Ascending aorta (tissue), 2 donors: ENCODE measurements around the gene PEAK1. TPM values are rescaled to one million over a fixed set of nuclear protein-coding genes. Genes with fewer than 3 reads are reported as not detected.
A peak's percentile ranks its signal among the peaks of the same experiment; 100 is the strongest.

Source experiments
- DNase-seq, 2 donors: peaks; one replicate each; pipeline ENCODE4 v3.0.0-alpha.2; 2019; ENCODE audit warnings: low spot score in 2 of 2
- H3K27ac ChIP-seq, 2 donors: fragments of 200-600 bp; sonication (generic); one replicate each; pipeline ENCODE4 v1.5.1; 2016 to 2017; ENCODE audit warnings: mild to moderate bottlenecking in 1 of 2
- H3K27me3 ChIP-seq: fragments of 200-600 bp; sonication (generic); one replicate; pipeline ENCODE4 v1.5.1; 2017
- H3K36me3 ChIP-seq, 2 donors: fragments of 200-600 bp; sonication (generic); one replicate each; pipeline ENCODE4 v1.5.1; 2016
- H3K4me1 ChIP-seq, 2 donors: fragments of 200-600 bp; sonication (generic); one replicate each; pipeline ENCODE4 v1.5.1; 2016 to 2017; ENCODE audit warnings: mild to moderate bottlenecking in 1 of 2
- H3K4me3 ChIP-seq, 2 donors: fragments of 200-600 bp; sonication (generic); one replicate each; pipeline ENCODE4 v1.5.1; 2016 to 2017; ENCODE audit warnings: mild to moderate bottlenecking in 1 of 2
- H3K9me3 ChIP-seq, 2 donors: fragments of 200-600 bp; sonication (generic); one replicate each; pipeline ENCODE4 v1.5.1; 2016
- intact Hi-C: fragments of 100-400 bp; cut with DNase I; formaldehyde crosslinking; loops from one replicate; pipeline ENCODE4 v1.15.1; 2023
- total RNA-seq: library from RNA; depleted of rRNA; stranded (reverse); fragments of >200 nt; gene quantifications from one replicate; pipeline ENCODE4 v1.1.0, GENCODE V29; 2016
- TF ChIP-seq, protein P1 (sequence below), 3 experiments: fragments of 200-600 bp in 2 of 3; fragments of 450-650 bp in 1 of 3; sonication (generic) in 2 of 3; IDR thresholded peaks; one replicate each; pipeline ENCODE4 v1.5.1; 2016 to 2019; ENCODE audit warnings: antibody characterized with exemption in 3 of 3, mild to moderate bottlenecking in 1 of 3, moderate library complexity in 1 of 3

Gene PEAK1
- total RNA-seq, 1 donor from 2014 or later, result 53.7 TPM

DNA sequence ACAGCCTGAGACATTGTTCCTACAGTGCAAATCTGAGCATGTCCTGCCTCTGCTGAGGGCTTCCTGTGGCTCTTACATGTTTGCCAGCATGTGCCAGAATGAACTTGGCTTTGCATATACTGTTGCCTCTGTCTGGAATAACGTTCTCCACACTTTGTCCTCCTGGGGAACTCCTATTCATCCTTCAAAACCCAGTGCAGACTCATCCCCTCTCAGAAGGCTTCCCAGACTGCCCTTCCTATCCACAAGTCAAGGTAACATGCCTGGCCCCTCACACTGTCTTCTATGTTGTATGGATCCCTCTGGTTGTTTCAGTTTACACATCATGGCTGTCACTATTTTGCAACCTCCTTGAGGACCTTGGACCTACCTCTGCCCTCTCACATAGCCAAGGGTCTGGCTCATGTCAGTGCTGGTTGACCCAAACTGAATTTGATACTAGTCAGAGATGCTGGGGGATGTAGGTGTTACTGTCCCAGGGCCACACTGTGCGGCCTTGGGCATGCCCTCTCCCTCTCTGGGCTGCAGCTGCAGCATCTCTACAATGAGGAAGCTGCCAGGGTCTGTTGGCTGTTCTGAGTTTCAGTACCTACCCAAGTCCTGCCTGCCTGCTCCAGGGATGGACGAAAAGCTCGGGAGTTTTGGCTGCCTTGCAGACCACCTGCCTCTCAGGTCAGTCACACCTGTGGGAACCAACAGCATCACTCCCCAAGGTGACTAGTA lies 320.0 kb downstream of the PEAK1 start:
- DNase-seq, result peak in 1 of 2 donors; percentile 22
- H3K9me3 ChIP-seq, result no peaks in the 10 kb centered on the region
- TF ChIP-seq, protein P1, sequence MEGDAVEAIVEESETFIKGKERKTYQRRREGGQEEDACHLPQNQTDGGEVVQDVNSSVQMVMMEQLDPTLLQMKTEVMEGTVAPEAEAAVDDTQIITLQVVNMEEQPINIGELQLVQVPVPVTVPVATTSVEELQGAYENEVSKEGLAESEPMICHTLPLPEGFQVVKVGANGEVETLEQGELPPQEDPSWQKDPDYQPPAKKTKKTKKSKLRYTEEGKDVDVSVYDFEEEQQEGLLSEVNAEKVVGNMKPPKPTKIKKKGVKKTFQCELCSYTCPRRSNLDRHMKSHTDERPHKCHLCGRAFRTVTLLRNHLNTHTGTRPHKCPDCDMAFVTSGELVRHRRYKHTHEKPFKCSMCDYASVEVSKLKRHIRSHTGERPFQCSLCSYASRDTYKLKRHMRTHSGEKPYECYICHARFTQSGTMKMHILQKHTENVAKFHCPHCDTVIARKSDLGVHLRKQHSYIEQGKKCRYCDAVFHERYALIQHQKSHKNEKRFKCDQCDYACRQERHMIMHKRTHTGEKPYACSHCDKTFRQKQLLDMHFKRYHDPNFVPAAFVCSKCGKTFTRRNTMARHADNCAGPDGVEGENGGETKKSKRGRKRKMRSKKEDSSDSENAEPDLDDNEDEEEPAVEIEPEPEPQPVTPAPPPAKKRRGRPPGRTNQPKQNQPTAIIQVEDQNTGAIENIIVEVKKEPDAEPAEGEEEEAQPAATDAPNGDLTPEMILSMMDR (IDR thresholded peaks at IDR 0.05), result no peak

DNA sequence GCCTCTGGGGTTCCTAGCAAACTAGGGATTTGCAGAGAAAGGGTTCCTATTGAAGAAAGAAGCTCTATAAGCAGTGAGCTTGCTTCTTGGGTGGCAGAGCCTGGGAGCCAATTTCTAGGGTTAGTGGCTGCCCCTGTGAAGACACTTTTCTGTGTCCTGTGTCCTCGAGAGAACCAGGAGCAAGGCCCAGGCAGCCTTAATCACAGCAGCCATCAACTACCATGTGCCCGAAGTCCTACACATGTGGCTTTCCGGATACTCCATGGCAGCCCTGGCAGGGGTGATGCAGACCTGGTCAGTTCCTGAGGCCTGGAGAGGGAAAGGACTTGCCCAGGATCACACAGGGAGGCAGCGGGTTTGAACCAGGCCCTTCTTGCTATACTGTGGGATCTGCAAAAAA lies 321.3 kb downstream of the PEAK1 start:
- Histone ChIP-seq H3K27me3 (no peaks in the 10 kb centered on the region), H3K4me3 (no peak overlapping the region), H3K36me3 (no peaks in the 10 kb centered on the region), H3K27ac (no peak overlapping the region), H3K9me3 (no peaks in the 10 kb centered on the region), H3K4me1 (no peaks in the 10 kb centered on the region)
- intact Hi-C loops, result no loop called here
- DNase-seq, result peak in 1 of 2 donors; percentile 38
- TF ChIP-seq, protein P1 (IDR thresholded peaks at IDR 0.05), result no peak

More for the DNA sequence above, 320.0 kb downstream of the PEAK1 start:
- Histone ChIP-seq H3K4me3 (no peak overlapping the region), H3K27me3 (no peaks in the 10 kb centered on the region), H3K4me1 (no peaks in the 10 kb centered on the region), H3K27ac (no peak overlapping the region), H3K36me3 (no peaks in the 10 kb centered on the region)
- intact Hi-C loops, result no loop called here

DNA sequence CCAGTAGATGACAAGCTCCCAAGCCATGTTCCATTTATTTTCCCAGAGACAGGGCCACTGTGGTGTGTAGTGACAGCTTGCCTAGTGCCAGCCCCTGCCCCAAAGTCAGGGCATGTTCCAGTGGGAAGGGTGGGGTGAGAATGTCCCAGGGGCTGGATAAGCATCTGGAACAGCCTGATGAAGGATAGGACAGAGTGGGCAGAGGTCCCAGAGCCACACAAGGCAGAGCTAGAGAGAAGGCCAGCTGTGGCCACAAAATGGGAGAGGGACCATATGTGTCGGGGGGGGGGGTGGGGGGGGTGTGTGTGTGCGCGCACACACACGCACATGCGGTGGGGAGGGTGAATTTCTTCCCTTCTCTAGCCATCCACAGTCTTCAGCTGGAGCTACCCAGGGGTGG lies 322.0 kb downstream of the PEAK1 start:
- Histone ChIP-seq H3K27ac (no peak overlapping the region), H3K27me3 (no peaks in the 10 kb centered on the region), H3K4me1 (no peaks in the 10 kb centered on the region), H3K4me3 (no peak overlapping the region), H3K36me3 (no peaks in the 10 kb centered on the region), H3K9me3 (no peaks in the 10 kb centered on the region)
- DNase-seq, result peak in 1 of 2 donors; percentile 11
- intact Hi-C loops, result no loop called here
- TF ChIP-seq, protein P1 (IDR thresholded peaks at IDR 0.05), result no peak

DNA sequence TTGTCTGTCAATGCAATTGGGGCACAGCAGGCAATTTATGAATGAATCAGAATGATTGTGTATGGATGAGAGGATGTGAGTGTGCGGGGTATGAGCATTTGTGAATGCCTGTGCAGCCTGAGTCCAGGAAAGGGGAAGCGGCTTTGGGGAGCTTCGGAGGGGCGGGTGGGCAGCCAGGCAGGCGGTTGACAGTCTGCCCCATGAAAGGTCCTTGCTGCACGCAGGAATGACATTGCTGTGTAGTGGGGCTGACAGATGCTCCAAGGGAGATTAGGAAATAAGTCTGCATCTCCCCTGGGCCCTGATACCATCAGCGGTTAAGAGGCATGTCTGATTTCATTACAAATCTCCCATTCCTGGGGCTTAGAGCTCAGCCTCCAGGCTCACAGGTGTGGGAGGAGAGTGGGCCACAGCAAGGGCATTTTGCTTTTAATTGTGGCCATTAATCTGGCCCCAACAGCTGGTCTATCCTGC lies 322.6 kb downstream of the PEAK1 start:
- TF ChIP-seq, protein P1 (IDR thresholded peaks at IDR 0.05), result no peak
- Histone ChIP-seq H3K4me1 (no peaks in the 10 kb centered on the region), H3K36me3 (no peaks in the 10 kb centered on the region), H3K27ac (no peak overlapping the region), H3K27me3 (no peaks in the 10 kb centered on the region), H3K4me3 (no peak overlapping the region), H3K9me3 (no peaks in the 10 kb centered on the region)
- DNase-seq, result peak in 1 of 2 donors; percentile 13
- intact Hi-C loops, result no loop called here

DNA sequence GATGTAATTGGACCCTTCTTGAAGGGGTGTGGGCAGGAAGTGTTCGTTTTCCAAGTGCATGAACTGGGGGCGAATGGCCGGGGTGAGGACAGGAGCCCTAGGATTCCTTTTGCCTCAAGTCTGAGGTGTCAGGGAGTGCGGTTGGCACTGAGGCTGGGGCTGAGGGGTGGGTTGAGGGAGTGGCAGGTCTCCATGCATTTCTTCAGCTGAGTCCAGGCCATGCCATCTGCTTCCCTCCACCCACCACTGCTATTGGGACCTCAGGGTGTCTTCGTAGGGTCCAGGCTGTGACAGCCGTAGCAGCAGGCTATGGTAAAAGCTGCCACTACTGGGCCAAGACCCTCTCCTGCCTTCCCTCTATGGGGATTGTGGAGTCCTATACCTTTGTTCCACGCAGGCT lies 323.4 kb downstream of the PEAK1 start:
- TF ChIP-seq, protein P1 (IDR thresholded peaks at IDR 0.05), result no peak
- Histone ChIP-seq H3K4me3 (no peak overlapping the region), H3K27ac (no peak overlapping the region), H3K36me3 (no peaks in the 10 kb centered on the region), H3K27me3 (no peaks in the 10 kb centered on the region), H3K9me3 (no peaks in the 10 kb centered on the region), H3K4me1 (no peaks in the 10 kb centered on the region)
- DNase-seq, result peak in 1 of 2 donors; percentile 50
- intact Hi-C loops, result no loop called here
